ENCODE data around the gene TMEM94.
"Not testable (repeated sequence)": the region's sequence is repeated elsewhere in the genome, so short reads cannot be mapped to it uniquely, and the experiment has no call there.

The TMEM94 gene

DNA sequence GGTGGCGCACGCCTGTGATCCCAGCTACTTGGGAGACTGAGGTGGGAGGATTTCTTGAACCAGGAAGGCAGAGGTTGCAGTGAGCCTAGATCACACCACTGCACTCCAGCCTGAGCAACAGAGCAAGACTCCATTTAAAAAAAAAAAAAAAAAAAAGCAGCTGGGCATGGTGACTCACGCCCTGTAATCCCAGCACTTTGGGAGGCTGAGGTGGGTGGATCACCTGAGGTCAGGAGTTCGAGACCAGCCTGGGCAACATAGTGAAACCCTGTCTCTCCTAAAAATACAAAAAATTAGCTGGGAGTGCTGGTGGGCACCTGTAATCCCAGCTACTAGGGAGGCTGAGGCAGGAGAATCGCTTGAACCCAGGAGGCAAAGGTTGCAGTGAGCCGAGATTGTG, 10.5 kb upstream of the TMEM94 start:
- not testable (repeated sequence) for DNase-seq (ENCODE audit: low spot score)

DNA sequence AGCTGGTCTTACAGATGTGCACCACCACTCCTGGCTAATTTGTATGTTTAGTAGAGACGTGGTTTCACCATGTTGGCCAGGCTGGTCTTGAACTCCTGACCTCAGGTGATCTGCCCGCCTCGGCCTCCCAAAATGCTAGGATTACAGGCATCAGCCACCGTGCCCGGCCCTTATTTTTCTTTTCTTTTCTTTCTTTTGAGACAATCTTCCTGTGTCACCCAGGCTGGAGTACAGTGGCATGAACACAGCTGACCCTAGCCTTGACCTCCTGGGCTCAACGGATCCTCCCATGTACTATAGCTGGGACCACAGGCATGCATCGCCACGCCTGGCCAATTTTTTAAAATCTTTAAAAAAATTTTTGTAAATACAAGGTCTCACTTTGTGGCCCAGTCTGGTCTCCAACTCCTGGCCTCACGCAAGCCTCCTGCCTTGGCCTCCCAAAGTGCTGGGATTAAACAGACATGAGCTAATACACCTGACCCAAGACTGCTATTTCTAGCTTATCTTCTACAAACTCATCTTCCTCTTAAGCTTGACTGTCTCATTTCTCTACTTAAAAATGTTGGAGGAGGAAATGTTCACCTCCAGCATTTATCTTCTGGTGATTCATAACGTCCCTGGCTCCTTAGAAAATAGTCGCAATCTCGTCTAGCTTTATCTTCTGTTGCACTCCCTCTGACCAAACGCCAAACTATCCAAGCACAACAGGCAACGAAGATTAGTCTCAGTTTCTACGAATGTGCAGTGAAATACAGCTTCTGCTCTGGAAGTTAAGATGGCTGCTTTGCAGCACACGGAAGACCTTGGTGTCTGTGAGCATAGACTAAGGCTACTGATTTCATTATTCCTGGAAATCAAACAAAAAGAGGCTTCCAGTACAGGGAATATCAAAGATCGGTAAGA, 8.2 kb upstream of the TMEM94 start:
- DNase-seq (ENCODE audit: low spot score): no peak

GRCh38 chr17:75450270-75450669, 6.2 kb upstream of the TMEM94 start:
- DNase-seq (ENCODE audit: low spot score): no peak

DNA sequence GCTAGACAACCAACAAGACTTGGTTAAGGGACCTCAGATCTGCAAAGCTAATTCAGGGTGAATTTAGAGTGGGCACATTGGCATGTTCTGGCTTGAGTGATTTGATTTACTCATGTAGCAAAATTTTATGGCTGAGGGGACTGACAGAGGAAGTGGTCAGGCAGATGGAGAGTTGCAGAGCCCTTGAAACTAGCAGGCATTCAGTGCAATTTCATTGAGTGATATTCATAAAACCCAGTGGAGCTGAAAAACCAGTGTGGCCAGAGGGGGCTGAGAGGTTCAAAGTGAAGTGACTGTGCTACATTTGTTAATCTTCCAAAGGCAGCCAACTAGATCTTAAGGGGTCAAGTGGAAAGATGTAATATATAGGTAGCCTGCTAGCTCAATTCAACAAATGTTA, 2.2 kb upstream of the TMEM94 start:
- DNase-seq (ENCODE audit: low spot score): no peak

DNA sequence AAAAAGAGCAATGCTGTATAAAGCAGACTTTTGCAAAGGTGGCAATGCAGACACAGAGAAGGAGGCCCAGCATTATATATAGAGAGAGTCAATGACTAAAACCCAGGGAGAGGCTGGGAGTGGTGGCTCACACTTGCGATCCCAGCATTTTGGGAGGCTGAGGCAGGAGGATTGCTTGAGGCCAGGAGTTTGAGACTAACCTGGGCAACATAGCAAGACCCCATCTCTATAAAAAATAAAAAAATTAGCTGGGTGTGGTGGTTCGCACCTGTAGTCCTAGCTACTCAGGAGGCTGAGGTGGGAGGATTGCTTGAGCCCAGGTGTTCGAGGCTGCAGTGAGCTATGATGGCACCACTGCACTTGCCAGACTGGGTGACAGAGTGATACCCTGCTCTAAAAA, 1.8 kb upstream of the TMEM94 start:
- DNase-seq (ENCODE audit: low spot score): not testable (repeated sequence)

- DNase-seq (ENCODE audit: low spot score): no peak
These were observed 407 bp upstream of the TMEM94 start for GRCh38 chr17:75456039-75456416.

- no peak for DNase-seq (ENCODE audit: low spot score)
These were observed 716 bp downstream of the TMEM94 start for GRCh38 chr17:75457047-75457654.

GRCh38 chr17:75459246-75459589, 2.8 kb downstream of the TMEM94 start:
- no peak for DNase-seq (ENCODE audit: low spot score)

- peak; percentile 80 for DNase-seq (ENCODE audit: low spot score)
These were observed 3.3 kb downstream of the TMEM94 start for GRCh38 chr17:75459590-75460267.

- DNase-seq (ENCODE audit: low spot score): no peak
These were observed 3.9 kb downstream of the TMEM94 start for GRCh38 chr17:75460295-75460694.

GRCh38 chr17:75463603-75464002, 7.2 kb downstream of the TMEM94 start:
- no peak for DNase-seq (ENCODE audit: low spot score)

GRCh38 chr17:75465039-75465438, 8.6 kb downstream of the TMEM94 start:
- DNase-seq (ENCODE audit: low spot score): no peak

- DNase-seq (ENCODE audit: low spot score): peak; percentile 68
These were observed 11.9 kb downstream of the TMEM94 start for GRCh38 chr17:75468291-75468754.

- DNase-seq (ENCODE audit: low spot score): no peak
These were observed 12.4 kb downstream of the TMEM94 start for GRCh38 chr17:75468779-75469373.

DNA sequence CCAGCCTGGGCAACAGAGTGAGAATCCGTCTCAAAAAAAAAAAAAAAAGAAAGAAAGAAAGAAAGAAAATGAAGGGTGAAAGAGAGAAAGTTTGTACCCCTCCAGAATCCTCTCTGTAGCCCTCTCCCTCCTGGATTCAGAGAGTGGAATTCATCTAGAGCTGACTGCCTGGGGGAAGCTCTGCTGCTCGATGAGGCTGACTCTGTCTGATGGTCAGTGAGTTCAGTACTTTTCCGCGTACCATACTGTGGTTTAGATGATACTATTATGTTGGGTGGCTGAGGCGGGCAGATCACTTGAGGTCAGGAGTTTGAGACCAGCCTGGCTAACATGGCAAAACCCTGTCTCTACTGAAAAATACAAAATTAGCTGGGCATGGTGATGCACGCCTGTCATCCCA, 14.8 kb downstream of the TMEM94 start:
- no peak for DNase-seq (ENCODE audit: low spot score)

DNA sequence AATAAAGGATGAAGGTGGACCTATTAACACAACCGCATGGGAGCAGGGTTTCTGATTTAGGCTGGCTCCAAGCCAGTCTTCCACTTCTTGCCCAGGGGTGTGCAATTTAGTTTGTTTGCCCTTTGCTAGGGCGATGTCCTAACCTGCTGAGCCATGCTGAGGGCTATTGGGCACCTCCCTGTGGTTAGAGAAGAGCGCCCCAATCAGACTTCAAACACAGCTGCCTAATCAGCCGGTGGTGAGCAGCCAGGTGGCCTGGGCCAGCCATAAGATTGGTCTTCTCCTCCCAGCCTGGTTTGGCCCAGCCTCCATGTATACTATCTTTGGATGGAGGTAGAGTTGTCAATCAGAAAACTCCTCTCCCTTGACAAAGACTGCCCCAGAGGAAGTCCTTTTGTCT, 15.7 kb downstream of the TMEM94 start:
- no peak for DNase-seq (ENCODE audit: low spot score)

GRCh38 chr17:75473246-75473645, 16.8 kb downstream of the TMEM94 start:
- peak; percentile 90 for DNase-seq (ENCODE audit: low spot score)

GRCh38 chr17:75474736-75475135, 18.3 kb downstream of the TMEM94 start:
- no peak for DNase-seq (ENCODE audit: low spot score)

DNA sequence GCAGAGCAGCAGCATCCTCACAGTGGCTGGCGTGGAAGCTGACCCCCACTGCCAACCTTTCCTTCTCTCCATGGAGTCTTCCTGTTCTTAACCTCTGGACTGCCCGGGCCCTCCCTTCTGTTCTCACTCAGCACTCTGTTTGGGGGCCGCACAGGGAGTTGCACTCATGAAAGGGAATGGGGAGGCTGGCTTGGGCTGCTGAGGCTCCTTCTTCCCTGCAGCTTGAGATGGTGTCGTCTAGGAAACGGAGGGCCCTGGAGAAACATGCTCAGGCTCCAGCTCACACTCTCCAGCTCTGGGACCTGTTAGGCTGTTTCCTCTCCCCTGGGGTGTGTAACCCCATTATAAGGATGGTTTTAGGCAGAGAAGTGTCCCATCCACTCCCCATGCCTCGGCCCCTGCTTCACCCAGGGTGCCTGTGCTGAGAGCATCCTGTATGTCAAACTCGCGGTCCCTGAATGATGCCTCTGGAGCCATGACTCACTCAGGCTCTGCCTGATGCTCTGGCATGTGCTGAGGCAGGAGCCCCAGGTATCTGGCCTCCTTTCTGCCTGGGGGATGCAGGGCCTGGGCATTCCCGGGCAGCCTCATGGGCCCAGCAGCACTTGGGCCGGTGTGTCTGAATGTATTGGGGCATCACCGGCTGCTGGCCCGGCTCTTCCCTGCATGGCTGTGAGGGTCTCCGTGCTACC, 18.9 kb downstream of the TMEM94 start:
- DNase-seq (ENCODE audit: low spot score): no peak

- DNase-seq (ENCODE audit: low spot score): no peak
These were observed 19.4 kb downstream of the TMEM94 start for GRCh38 chr17:75475851-75476250.

DNA sequence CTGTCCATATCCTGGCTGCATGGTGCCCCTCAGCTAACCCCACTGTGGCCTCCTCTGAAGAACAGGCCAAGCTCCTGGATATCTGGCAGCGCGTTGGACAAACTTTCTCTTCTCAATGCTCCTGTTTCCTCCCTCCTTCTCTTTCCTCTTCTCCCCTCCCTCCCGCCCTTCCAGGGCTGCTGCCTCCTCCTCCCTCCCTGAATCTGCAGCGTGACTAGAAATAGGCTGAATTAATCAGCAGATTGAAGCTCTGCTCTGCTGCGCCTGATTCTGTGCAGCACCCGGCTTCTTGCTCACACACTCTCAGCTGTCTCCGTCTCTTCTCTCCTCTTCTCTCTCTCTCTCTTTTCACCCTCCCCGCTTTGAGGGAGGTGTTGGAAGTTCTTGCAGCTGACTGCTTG, 19.8 kb downstream of the TMEM94 start:
- DNase-seq (ENCODE audit: low spot score): peak; percentile 88
